Cardiac septum (tissue), 1 donor: ENCODE data around the gene TCAIM. TPM values are rescaled to one million over a fixed set of nuclear protein-coding genes. Genes with fewer than 3 reads are reported as not detected.
A peak's percentile ranks its signal among the peaks of the same experiment; 100 is the strongest.
"Not testable (repeated sequence)": the region's sequence is repeated elsewhere in the genome, so short reads cannot be mapped to it uniquely, and the experiment has no call there.

ENCODE experiments used
- DNase-seq: peaks from one replicate; pipeline ENCODE4 v3.0.0-alpha.2; 2020; ENCODE audit warnings: low spot score
- intact Hi-C: fragments of 100-400 bp; cut with DNase I; formaldehyde crosslinking; loops from one replicate; pipeline ENCODE4 v1.14.0; 2022
- total RNA-seq: library from RNA; stranded (reverse); fragmentation: NEBNext Ultra II Directional; extraction: Animal tissue kit (Norgen Biotek cat#: 25700); gene quantifications from one replicate; pipeline ENCODE4 v1.2.1, GENCODE V29; 2021
- donor health status: DM: no; HTN: no; CAD: no.

The TCAIM gene
- total RNA-seq, 1 donor from 2014 or later, result 36.5 TPM

DNA sequence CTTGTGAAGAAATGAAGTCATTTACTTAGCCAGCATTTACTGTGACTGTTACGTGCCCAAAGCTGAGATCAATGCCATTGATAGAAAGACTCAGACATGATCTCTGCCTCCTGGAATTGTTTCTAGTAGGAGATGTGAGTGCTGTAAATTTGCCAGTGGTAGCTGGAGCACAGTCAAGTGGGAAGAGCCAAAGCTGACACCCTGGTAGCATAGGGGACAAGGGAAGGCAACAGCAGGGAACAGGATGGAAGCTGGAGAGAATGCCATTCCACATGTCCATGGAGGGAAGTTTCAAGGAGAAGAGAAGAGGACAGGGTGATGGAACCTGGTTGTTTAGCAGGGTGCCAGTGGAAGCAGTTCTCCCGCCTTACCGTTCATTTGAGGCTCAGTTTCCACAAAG, 64.0 kb downstream of the TCAIM start:
- DNase-seq, result no peak
- intact Hi-C loops, result no loop called here

DNA sequence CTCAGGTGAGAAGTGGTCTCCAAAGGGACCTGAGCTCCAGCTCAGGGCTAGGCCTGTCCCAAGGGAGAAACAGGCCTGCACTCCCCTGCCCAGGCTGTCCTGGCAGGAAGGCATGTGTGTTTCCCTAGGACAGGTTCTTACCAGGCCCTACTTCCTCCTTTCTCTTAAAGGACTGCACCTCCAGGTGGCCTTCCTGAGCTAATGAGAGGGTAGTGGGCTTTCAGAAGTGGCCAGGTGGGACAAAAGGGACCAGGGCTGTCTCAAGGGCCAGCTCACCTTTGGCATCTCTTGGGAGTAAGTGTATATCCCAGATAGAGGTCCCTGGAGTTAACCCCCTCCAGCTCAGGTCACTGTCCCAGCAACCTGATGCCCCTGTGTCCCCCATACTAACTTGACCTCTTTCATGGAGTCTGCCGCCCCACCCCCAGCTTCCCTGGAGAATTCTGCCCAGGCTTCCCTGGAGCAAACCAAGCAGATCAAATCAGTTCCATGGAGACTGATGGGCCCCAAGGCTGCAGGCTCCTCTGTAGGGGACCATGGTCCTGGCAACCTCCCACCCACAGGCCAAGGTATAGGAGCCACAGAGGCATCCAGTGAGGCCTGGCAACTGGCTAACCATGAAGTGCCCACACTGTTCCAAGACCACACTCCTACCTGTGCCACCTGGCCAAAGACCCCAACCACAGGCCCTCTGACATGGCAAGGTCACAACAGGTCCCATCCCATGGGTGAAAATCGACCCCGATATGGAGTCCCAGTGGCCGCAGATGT, 71.3 kb downstream of the TCAIM start:
- DNase-seq, result no peak
- intact Hi-C loops, result no loop called here

DNA sequence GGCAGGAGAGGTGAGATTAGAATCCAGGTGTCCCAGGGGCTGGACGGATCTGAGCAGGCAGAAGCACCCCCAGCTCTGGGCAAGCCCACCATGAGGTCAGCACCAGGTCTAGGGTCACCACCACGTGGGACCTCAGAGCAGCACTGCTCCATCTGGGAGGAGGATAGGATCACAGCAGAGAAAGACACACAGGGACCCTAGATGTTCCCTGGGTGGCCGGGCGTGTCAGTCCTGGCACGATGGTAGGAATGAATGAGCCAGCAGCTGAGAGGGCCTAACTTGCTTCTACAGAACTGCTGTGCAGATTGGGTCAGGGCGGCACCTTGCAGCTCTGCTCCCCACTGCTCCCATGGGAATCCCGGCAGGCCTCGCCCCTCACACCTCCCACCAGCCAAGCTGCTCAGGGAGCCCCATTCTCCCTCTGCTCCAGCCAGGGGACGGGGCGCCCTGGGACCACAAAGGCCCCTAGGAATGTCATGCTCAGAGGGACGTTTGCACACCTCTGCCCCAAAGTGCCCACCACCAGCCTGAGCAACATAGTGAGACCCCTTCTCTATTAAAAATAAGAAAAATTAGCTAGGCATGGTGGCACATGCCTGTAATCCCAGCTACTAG, 72.6 kb downstream of the TCAIM start:
- intact Hi-C loops, result no loop called here
- DNase-seq, result no peak

DNA sequence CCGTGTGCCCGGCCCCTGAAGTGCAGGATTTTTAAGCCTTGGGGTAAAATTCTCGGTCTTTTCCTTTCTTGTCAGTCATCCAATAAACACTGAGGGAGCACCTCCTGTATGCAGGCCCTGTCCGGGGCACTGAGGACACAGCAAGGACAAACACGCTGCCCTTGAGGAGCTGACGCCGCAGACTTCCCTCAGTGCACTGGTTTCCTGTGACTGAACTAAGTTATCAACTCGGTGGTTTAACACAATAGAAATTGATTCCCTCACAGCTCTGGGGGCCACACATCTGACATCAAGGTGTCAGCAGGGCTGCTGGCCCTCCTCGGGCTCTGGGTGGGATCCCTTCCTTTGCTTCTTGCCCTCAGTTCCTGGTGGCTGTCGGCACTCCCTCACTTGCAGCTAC, 73.8 kb downstream of the TCAIM start:
- intact Hi-C loops, result no loop called here
- DNase-seq, result no peak

DNA sequence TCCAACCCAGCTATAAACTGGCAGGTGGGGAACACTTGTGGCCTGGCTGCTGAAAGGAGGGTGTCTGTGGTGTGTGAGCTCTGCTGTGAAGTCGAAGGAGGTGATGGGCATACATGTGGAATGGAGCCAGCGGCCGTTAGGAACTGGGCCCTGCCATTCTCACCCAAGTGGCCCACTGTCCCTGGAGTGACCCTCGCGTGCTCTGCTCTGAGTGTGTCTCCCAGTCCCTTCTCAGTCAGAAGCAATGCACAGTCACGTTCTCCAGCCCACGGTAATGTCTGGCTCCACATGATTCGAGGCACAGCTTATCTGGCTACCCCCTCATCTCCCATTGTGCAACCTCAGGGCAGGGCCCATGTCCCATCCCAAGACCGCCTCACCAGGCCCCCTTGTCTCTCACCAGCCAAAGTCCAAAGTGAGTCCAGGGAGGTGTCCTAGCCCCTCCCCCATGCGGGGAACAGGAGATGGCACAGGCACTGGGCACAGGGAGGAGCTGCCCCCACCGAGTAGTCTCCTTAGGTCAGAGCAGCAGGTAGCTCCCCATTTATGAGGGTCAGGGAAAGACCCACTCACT, 76.0 kb downstream of the TCAIM start:
- intact Hi-C loops, result no loop called here
- no peak for DNase-seq

DNA sequence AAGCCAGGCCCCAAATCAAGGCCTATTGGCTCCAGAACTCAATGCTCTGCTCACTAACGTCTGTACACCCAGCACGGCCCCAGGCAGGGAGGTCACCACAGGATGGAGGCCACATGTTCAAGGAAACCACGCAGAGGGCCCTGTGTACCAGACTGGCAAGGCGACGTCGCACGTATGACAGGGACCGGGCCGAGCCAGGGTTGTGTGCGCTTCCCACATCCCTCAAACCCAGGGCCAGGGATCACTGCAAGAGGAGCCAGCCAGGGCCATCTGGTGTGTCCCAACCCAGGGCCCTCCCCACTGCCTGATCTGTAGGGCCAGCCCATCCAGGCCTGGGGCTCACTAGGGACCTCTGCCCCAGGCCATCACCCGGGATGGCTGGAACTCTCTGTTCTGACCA, 76.9 kb downstream of the TCAIM start:
- no peak for DNase-seq
- intact Hi-C loops, result no loop called here

DNA sequence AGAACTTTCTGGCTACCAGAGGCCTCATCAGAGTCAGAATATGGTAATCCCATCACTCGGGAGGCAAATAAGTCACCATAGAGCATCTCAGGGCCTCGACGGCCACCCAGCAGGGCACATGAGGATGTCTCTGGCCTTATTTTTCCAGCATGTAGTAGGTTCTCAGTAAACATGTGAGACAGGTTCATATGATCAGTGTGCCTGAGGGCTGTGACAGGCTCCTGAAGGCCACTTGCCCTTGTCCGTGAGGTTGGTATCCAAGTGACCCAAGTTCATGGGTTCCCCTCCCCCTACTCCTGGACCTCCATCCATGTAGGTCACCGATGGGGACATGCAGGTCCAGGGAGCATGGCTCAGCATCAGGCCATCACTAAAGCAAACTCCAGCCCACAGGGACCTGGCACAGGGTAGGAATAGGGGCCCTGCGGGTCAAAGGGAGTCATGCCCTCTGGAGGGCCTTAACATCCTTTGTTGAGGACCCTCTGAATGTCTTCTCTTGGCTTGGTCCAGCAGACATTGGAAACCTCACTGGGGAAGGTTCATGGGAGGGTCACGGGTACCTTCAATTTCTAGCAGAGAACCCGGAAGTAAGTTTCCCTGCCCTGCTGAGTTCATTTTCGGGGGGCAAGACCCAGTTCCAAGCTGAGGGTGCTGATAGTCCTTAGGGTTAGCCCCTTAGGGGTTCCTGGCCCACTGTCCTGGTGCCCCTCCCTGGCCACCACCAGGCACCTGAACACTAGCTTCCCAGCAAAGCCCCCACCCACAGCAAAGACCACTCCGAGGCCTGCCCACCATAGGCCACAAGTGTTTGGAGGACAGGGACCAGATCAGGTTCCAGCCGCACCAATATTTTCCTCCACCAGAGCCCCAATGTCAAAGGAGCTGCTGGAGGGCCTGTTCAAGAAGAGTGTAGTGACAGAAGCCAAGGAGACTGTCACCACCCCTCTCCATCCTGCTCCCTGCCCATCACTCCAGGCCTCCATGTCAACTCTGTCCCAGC, 77.8 kb downstream of the TCAIM start:
- intact Hi-C loops, result no loop called here

DNA sequence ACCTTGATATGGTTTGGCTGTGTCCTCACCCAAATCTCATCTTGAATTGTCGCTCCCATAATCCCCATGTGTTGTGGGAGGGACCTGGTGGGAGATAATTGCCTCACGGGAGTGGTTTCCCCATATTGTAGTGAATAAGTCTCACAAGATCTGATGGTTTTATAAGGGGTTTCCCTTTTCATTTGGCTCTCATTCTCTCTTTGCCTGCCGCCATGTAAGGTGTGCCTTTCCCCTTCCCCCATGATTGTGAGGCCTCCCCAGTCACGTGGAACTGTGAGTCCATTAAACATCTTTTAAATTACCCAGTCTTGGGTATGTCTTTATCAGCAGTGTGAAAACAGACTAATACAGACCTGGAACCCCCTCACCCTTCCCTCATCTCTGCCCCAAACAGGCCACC, 79.6 kb downstream of the TCAIM start:
- DNase-seq, intact Hi-C loops: not testable (repeated sequence)

More for the DNA sequence above, 77.8 kb downstream of the TCAIM start:
- DNase-seq, result no peak

DNA sequence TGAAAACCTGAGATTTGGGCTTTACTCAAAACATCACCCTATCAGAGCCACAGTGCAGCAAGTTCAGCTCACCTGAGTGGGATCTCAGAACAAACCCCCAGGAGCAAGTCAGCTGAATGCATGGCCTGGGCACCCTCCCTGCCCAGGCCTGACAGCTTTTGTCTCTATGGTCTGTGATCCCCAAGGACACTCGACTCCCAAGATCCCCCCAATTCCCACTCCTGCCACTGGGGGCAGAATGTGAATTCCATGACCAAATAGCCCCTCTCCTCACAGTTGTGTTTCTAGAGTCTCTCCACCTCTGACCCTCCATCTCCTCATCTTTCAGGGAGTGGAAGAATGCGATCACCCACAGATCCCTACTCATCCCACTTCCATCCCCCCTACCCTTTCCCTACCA, 80.0 kb downstream of the TCAIM start:
- no peak for DNase-seq
- intact Hi-C loops, result no loop called here

DNA sequence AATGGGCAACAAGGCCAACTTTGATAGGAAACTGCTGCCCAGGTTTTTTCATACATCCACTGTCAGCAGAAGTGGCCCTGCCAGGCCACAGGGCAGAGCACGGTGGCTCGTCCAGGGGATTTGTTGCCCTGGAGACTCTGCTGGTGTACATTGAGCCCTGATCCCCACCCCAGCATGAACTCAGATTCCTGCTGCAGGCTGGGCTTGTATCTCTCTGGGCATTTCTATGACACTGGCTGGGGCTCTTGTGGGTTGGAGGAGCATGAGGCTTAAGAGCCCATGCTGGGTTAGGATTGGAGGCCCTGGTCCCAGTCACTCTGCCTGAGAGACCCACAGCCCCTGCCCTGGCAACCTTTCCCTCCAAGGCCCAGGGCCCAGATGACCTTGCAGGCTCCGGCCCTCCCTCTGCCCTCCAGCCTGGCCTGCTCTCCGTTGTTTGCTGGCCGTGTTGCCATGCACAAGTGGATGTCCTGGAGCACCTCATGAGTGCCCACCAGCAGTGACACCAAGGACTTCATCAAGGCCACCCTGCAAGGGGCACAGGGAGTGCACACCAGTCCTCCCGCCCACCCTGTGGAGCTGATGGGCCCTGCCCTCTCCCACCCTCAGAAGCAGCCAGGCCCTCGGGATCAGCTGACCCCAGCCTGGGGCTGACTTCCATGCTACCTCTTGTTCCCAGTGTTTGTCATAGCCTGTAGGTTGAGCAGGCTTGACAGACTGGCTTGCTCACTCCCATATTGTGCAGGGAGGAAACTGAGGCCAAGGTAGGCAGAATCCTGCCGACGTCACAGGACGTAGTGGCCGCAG, 80.8 kb downstream of the TCAIM start:
- intact Hi-C loops, result no loop called here
- no peak for DNase-seq

DNA sequence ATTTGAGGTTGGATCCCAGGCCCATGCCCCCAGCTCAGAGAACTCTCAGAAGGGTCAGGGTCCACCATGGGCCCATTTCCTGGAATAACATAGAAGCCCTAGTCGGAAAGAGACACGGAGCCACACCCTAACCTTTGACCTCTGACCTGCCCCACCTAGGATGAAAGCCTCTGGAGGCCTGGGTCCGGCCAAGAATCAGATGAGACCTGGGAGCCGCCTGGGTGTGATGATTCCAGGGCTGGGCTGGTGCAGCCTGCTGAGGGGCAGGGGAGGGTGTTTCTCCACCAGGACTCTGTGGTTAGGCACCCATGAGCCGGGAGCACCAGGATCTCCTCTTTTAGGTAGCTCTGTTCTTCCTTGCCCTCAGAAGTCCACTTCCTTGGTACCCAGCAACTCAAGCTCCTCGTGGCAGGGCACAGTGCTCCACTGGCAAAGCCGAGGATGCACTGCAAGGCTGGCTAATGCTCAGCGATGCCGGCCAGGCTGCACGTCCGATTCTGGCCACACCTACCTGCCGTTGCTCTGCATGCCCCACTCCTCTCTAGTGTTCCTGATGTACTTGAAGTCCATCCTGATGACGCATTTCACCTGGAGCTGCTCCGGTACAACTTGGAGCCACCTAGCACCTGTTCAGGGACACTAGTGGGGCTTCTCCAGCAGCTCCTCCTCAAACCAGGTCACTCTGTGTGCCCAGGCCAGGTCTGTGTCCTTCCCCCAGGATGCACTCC, 81.5 kb downstream of the TCAIM start:
- intact Hi-C loops, result no loop called here
- DNase-seq, result no peak

DNA sequence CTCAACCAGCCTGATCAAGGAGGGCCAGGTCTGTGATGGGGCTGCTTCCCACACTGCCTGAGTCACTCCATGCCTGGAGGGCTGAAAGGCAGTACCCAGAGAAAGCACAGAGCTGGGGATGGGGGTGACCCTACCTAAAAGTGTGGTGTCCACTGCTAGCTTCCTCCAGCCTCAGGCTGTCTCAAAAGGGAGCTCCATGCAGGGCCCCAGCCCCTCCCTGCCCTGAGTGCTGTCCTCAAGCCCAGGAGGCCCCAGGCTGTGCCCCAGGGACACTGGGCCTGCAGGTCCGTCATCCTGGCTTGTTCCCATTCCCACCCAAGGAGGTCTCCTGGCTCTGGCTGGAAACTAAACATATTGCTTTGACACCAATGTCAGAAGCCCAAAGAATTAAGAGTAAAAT, 82.1 kb downstream of the TCAIM start:
- intact Hi-C loops, result no loop called here
- DNase-seq, result no peak

DNA sequence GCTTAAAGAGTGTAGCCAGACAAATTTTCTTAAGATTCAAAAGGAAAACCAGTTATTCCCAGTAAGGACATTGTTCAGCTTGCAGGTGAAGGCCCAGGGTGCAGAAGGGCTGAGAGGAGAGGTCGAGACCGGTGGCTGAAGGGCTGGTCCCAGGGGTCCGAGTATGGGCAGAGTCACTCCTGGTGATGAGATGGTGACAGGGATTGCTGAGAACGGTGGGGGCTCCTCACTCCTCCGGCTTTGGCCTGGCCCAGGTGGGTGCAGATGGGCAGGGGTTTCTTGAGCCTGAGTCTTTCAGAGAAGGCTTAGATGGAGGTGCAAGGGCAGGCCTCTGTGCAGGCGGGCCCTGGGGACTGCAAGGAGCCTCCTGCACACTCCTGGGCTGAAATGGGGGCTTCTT, 82.7 kb downstream of the TCAIM start:
- no peak for DNase-seq
- intact Hi-C loops, result no loop called here

DNA sequence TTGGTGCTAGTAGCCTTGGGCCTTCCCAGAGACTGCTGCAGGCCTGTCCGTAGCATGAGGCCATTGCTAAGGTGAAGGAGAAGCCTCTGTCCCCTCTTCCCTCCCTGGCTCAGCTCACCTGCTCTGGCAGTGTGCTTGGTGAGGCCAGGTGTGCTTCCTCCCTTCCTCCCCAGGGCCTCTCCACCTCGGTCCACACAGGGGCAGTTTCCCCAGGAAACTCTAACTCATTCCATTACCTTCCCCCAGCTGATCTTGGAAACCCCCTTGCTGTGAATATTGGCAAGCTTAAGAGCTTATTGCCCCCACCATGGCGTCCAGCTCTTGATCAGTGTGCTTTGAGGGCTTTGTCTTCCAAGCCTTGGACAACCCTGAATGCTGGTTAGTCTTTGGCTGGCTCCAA, 86.2 kb downstream of the TCAIM start:
- intact Hi-C loops, result no loop called here
- DNase-seq, result no peak

DNA sequence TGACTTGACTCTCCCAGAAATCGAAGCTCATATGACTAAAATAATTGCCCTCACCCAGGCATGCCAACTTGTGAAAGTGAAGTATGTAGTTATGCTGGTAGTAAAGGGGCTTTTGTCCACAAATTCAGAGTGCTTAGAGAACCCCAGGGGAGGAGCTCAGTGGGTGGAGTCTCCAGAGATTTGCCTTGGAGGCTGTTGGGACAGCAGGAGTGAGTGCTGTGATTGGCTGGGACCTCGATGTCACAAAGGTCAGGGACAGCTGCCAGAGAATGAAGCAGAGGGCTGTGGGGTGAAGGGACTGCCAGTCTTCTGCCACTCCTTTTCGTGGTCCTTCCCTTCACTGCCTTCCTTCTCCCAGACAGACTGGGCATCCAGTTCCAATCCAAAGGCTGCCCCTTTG, 89.1 kb downstream of the TCAIM start:
- DNase-seq, result no peak
- intact Hi-C loops, result no loop called here

DNA sequence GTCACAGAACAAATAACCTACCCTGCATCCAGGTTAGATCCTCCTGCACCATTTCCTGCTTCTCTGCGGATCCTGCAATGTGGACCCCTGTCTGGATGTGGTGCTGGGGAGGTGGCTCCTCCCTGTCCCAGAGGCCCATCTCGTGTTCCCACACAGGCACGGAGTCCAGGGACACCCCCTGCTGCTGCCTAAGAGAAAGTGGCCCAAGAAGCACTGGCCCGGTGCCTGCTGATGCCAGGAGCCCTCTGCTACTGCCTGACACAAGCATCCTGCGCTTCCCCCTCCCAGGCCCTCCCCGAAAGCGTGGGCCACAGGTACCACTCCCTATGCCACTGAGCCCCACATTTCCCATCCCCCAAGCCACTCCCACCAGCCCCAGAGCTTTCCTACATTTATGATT, 90.3 kb downstream of the TCAIM start:
- no peak for DNase-seq
- intact Hi-C loops, result no loop called here

DNA sequence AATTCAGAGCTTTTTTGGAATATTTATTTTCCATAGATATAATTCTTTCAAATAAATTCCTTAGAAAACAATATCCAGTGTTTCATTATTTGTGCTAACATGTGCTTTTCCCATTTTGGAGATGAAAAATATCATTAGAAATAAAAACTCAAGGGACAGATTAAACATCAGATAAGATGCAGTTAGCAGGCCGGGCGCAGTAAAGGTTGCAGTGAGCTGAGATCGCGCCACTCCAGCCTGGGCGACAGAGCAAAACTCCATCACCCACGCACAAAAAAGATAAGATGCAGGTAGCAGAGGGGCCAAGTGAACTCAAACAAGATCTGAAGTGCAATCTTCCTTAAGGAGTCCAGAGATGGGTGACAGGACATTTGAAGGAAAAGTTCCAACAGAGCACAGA, 90.9 kb downstream of the TCAIM start:
- intact Hi-C loops, result no loop called here
- peak; percentile 47 for DNase-seq

DNA sequence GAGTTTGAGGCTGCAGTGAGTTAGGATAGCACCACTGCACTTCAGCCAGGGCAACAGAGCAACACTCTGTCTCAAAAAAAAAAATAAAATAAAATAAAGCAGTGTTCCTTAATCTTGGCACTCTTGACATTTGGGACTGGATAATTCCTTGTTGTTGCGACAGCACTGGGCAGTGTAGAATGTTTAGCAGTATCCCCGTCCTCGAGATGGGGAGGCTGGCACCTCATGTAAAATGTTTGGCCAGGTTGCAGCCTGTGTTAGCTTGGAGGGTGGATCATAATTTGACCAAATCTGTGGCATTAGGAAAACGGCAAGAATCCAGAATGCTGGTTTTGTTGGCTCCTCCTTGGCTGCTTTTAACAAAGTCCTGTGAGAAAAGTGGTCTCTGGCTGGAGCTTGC, 91.9 kb downstream of the TCAIM start:
- intact Hi-C loops, result no loop called here
- DNase-seq, result peak; percentile 51
